ENCODE measurements around the gene SLC34A3.

The SLC34A3 gene

DNA sequence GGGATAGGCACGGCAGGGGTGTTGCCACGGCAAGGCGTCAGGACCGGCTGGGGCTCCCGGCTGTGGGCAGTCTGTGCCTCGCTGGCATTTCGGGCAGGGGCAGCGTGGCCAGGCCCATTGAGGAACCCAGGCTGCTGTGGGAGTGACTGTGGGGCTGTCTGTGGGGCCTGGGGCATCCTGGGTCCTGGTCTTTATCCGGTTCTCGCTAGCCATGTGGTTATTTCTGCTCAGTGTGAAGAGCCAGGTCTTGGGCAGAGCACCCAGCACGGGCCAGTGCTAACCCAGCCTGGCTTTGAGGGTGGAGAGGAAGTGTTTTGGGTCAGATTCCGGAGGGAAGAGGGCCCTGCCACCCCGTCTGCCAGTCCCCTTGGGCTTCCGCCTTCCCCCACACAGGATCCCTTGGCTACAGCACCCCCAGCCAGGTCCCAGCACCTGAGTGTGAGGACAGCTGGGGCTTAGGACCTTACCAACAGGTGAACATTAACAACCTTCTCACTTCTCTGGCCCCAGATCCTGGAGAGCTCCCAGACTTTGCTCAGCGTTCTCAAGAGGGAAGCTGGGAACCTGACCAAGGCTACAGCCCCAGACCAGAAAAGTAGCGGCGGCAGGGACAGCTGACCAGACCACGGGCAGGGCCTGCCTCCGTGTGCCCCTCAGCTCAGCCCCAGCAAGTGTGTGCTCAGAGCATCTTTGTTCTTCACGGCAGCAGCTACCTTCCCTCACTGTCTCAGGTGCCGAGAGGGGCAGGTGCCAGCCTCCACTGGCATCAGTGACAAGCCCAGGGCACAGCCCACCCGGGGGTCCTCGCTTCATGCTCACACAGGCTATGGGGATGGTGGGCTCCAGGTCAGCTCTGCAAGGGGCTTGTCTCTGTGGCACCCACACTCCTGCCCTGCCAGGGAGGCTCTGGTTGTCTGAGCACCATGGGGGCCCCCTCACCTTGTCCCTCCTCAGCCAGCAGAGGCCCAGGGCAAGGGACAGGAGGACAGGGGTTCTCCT lies 41.1 kb upstream of the SLC34A3 start:
- ChIA-PET POLR2A (interaction anchor here (0.7 to 2.7 kb wide), 21 partner anchors 9 to 103 kb away, joined by 3 to 19 read pairs (median 6); partner anchors contain the start of genes CYSRT1, LRRC26, MAN1B1 and NDOR1), CTCF (interaction anchor here (1.3 to 1.5 kb wide), 2 partner anchors 47 to 60 kb away, joined by 3 to 5 read pairs; no protein-coding TSS in a partner anchor)
- TF ChIP-seq FOXM1 (IDR thresholded peaks at IDR 0.05; ENCODE audit: borderline replicate concordance) (no peak), HDGF (IDR thresholded peaks at IDR 0.05; ENCODE audit: borderline replicate concordance) (no peak), CTBP1 (IDR thresholded peaks at IDR 0.05; ENCODE audit: borderline replicate concordance) (no peak), ARNT (IDR thresholded peaks at IDR 0.05) (no peak), SP1 (IDR thresholded peaks at IDR 0.05) (no peak), L3MBTL2 (conservative IDR thresholded peaks at IDR 0.05) (no peak), FOXA1 (IDR thresholded peaks at IDR 0.05) (no peak), ZNF384 (IDR thresholded peaks at IDR 0.05) (no peak), TARDBP (IDR thresholded peaks at IDR 0.05) (no peak), SUZ12 (IDR thresholded peaks at IDR 0.05) (no peak), BHLHE40 (IDR thresholded peaks at IDR 0.05; ENCODE audit: borderline replicate concordance) (no peak)
- DNase-seq (ENCODE audit: extremely low spot score) = no peak

DNA sequence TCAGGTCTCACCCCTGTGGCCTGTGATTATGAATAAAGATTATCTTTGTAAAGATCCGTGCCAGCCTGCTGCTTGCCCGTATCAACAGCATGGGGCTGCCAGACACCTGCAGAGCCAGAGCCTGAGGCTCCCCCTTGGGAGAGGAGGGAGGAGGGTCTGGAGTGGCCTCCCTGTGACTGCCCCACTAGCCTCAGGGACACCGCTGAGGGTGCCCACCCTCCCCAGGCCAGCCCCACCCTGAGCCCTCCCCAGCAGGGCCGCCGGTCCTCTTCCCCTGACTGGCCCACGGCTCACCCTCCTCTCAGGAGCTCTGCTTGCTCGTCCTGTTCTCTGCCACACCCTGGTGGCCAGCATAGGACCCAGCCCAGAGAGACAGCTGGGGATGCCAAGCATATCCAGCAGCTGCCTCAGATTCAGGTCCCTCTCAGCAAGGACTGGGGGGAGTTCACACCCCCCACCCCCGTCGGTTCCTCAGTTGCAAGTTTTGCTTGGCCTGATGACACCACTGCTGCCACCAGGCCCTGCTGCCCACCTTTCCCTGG lies 40.3 kb upstream of the SLC34A3 start:
- no peak for DNase-seq (ENCODE audit: extremely low spot score)
- ChIA-PET POLR2A (interaction anchor here (1.1 to 2.7 kb wide), 5 partner anchors 8 to 60 kb away, joined by 3 to 19 read pairs (median 6); partner anchors contain the start of gene TPRN), CTCF (interaction anchor here (1.5 kb wide), 1 partner anchor 47 kb away, joined by 5 read pairs; no protein-coding TSS in a partner anchor)
- TF ChIP-seq SP1 (IDR thresholded peaks at IDR 0.05) (no peak), TARDBP (IDR thresholded peaks at IDR 0.05) (no peak), SUZ12 (IDR thresholded peaks at IDR 0.05) (no peak), FOXA1 (IDR thresholded peaks at IDR 0.05) (no peak), HDGF (IDR thresholded peaks at IDR 0.05; ENCODE audit: borderline replicate concordance) (no peak), LEF1 (IDR thresholded peaks at IDR 0.05; ENCODE audit: borderline replicate concordance) (no peak), ELF4 (IDR thresholded peaks at IDR 0.05) (no peak), L3MBTL2 (conservative IDR thresholded peaks at IDR 0.05) (no peak), ZNF384 (IDR thresholded peaks at IDR 0.05) (no peak), BHLHE40 (IDR thresholded peaks at IDR 0.05; ENCODE audit: borderline replicate concordance) (no peak), ARNT (IDR thresholded peaks at IDR 0.05) (no peak), CTBP1 (IDR thresholded peaks at IDR 0.05; ENCODE audit: borderline replicate concordance) (no peak), NFRKB (IDR thresholded peaks at IDR 0.05) (no peak)

DNA sequence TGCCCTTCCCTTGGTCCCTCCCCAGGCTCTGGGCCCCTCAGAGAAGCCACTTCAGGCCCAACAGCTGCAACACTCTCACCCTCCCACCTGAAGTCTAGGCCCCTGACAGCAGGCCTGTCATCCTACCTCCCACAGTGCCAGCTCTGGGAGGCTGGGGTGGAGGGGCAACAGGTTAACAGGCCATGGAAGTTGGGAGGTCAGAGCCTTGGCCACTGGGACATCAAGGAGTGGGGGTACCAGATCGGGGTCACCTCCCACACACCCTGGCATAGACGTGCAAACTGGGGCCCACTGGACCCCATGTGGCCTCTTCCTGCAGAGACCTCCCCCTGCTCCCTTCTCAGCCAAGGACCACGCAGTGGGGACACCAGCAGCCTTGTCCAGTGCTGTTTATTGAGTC lies 39.5 kb upstream of the SLC34A3 start:
- no peak for DNase-seq (ENCODE audit: extremely low spot score)
- ChIA-PET POLR2A (interaction anchor here (1.3 to 2.0 kb wide), 4 partner anchors 10 to 105 kb away, joined by 3 to 6 read pairs (median 4); partner anchors contain the start of genes MAN1B1, NDOR1, TMEM203 and TPRN), CTCF (no interaction called here)
- TF ChIP-seq CTBP1 (IDR thresholded peaks at IDR 0.05; ENCODE audit: borderline replicate concordance) = no peak
- TF ChIP-seq FOXK2 (IDR thresholded peaks at IDR 0.05) = no peak
- no peak for TF ChIP-seq ARNT (IDR thresholded peaks at IDR 0.05)
- TF ChIP-seq NFRKB (IDR thresholded peaks at IDR 0.05) = no peak
- TF ChIP-seq LEF1 (IDR thresholded peaks at IDR 0.05; ENCODE audit: borderline replicate concordance) = no peak
- TF ChIP-seq ZNF384 (IDR thresholded peaks at IDR 0.05) = no peak
- TF ChIP-seq, protein P1, sequence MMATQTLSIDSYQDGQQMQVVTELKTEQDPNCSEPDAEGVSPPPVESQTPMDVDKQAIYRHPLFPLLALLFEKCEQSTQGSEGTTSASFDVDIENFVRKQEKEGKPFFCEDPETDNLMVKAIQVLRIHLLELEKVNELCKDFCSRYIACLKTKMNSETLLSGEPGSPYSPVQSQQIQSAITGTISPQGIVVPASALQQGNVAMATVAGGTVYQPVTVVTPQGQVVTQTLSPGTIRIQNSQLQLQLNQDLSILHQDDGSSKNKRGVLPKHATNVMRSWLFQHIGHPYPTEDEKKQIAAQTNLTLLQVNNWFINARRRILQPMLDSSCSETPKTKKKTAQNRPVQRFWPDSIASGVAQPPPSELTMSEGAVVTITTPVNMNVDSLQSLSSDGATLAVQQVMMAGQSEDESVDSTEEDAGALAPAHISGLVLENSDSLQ (IDR thresholded peaks at IDR 0.05) = no peak
- no peak for TF ChIP-seq ELF4 (IDR thresholded peaks at IDR 0.05)
- TF ChIP-seq FOXM1 (IDR thresholded peaks at IDR 0.05; ENCODE audit: borderline replicate concordance) = no peak
- no peak for TF ChIP-seq SUZ12 (IDR thresholded peaks at IDR 0.05)
- TF ChIP-seq BHLHE40 (IDR thresholded peaks at IDR 0.05; ENCODE audit: borderline replicate concordance) = no peak
- TF ChIP-seq SP1 (IDR thresholded peaks at IDR 0.05) = no peak
- TF ChIP-seq HDGF (IDR thresholded peaks at IDR 0.05; ENCODE audit: borderline replicate concordance) = no peak
- no peak for TF ChIP-seq FOXA1 (IDR thresholded peaks at IDR 0.05)
- no peak for TF ChIP-seq L3MBTL2 (conservative IDR thresholded peaks at IDR 0.05)
- TF ChIP-seq TARDBP (IDR thresholded peaks at IDR 0.05) = no peak

DNA sequence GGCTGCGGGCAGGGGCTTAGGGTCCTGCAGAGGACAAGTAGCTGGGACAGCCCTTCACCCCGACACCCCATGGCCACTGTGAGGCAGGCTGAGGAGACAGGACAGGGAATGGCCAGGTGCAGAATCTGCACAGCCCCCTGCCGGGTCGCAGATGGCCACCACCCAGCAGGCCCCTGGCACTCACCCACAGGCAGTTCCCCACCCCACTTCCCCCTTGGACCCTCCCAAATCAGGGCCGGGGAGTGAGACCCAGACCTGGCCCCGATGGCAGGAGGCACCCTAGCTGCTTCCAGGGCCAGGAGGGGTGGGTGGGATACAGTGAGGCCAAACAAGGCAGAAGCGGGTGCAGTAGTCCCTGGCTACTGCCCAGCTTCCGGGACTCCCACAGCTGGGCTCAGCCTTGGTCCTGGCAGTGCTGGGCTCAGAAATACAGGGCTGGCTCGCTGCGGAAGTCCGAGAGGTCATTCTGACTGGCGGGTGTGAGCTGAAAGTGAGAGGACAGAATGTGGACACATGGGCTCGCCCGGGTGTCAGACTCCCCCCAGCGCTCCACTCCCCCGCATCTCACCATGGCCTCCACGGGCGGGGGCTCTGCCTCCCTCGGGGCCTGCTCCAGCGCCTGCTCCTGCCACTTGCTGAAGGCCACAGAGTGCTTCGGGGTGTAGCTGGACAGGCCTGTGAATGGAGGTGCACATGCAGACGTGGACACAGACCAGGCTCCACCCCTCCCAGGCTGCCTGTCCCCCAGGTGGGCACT lies 38.8 kb upstream of the SLC34A3 start:
- ChIA-PET CTCF (interaction anchor here (0.6 kb wide), 1 partner anchor 689 kb away, joined by 3 read pairs; no protein-coding TSS in a partner anchor), POLR2A (interaction anchor here (1.3 to 2.0 kb wide), 5 partner anchors 9 to 105 kb away, joined by 3 to 6 read pairs (median 5); partner anchors contain the start of genes MAN1B1, NDOR1, TMEM203 and TPRN)
- TF ChIP-seq, protein P1 (IDR thresholded peaks at IDR 0.05) = no peak
- TF ChIP-seq CTBP1 (IDR thresholded peaks at IDR 0.05; ENCODE audit: borderline replicate concordance) (no peak), LEF1 (IDR thresholded peaks at IDR 0.05; ENCODE audit: borderline replicate concordance) (no peak), FOXA1 (IDR thresholded peaks at IDR 0.05) (no peak), BHLHE40 (IDR thresholded peaks at IDR 0.05; ENCODE audit: borderline replicate concordance) (no peak), HDGF (IDR thresholded peaks at IDR 0.05; ENCODE audit: borderline replicate concordance) (no peak), FOXK2 (IDR thresholded peaks at IDR 0.05) (no peak), SP1 (IDR thresholded peaks at IDR 0.05) (no peak), TARDBP (IDR thresholded peaks at IDR 0.05) (no peak), ARNT (IDR thresholded peaks at IDR 0.05) (no peak), ZNF384 (IDR thresholded peaks at IDR 0.05) (no peak), FOXM1 (IDR thresholded peaks at IDR 0.05; ENCODE audit: borderline replicate concordance) (no peak), L3MBTL2 (conservative IDR thresholded peaks at IDR 0.05) (no peak), NFRKB (IDR thresholded peaks at IDR 0.05) (no peak), ELF4 (IDR thresholded peaks at IDR 0.05) (no peak), SUZ12 (IDR thresholded peaks at IDR 0.05) (no peak)
- no peak for DNase-seq (ENCODE audit: extremely low spot score)

DNA sequence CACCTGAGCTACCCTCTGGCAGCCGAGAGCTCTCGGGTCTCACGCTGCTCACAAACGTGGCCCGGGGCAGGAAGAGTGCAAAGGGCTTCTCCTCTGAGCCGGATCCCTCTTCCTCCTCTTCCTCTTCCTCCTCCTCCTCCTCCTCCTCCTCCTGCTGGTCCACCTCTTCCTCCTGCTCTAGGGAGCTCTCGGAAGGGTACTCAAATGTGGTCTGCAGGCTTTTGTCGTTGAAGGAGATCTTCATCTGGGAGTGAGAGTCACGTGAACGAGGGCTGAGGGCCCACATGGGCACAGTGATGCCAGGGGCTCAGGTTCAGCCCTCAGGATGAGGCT lies 38.3 kb upstream of the SLC34A3 start:
- ChIA-PET POLR2A (interaction anchor here (1.5 to 1.7 kb wide), 3 partner anchors 13 to 106 kb away, joined by 4 to 6 read pairs (median 5); partner anchors contain the start of genes MAN1B1, NDOR1 and TMEM203), CTCF (interaction anchor here (0.6 kb wide), 1 partner anchor 688 kb away, joined by 3 read pairs; no protein-coding TSS in a partner anchor)
- no peak for DNase-seq (ENCODE audit: extremely low spot score)
- TF ChIP-seq SP1 (IDR thresholded peaks at IDR 0.05) = no peak
- no peak for TF ChIP-seq FOXM1 (IDR thresholded peaks at IDR 0.05; ENCODE audit: borderline replicate concordance)
- TF ChIP-seq TARDBP (IDR thresholded peaks at IDR 0.05) = no peak
